Karpas-422 (cell line): ENCODE measurements around the gene PLEKHN1. TPM values are rescaled to one million over a fixed set of nuclear protein-coding genes. Genes with fewer than 3 reads are reported as not detected.

Experiments
- DNase-seq: peaks from one replicate; pipeline ENCODE4 v3.0.0-alpha.2; 2015
- H2AFZ ChIP-seq: fragments of 200-600 bp; sonication (generic); 2 replicates; pipeline ENCODE4 v1.6.1; 2014; ENCODE audit warnings: antibody characterized with exemption, low read length, mixed read lengths
- H3K27ac ChIP-seq: fragments of 200-600 bp; sonication (generic); 2 replicates; pipeline ENCODE4 v1.5.1; 2014; ENCODE audit warnings: mild to moderate bottlenecking, low read length, moderate library complexity
- H3K27me3 ChIP-seq: fragments of 200-600 bp; sonication (generic); 2 replicates; pipeline ENCODE4 v1.6.1; 2014; ENCODE audit warnings: low read length, mixed read lengths
- H3K36me3 ChIP-seq: fragments of 200-600 bp; sonication (generic); 2 replicates; pipeline ENCODE4 v1.6.1; 2014; ENCODE audit warnings: low read length, mixed read lengths; ENCODE audit not compliant: insufficient read depth
- H3K4me1 ChIP-seq: fragments of 200-600 bp; sonication (generic); 2 replicates; pipeline ENCODE4 v1.6.1; 2014; ENCODE audit warnings: mild to moderate bottlenecking, low read length, mixed read lengths
- H3K4me2 ChIP-seq: fragments of 200-600 bp; sonication (generic); 2 replicates; pipeline ENCODE4 v1.6.1; 2014; ENCODE audit warnings: low read length, low read depth, mild to moderate bottlenecking; ENCODE audit not compliant: poor library complexity, severe bottlenecking
- H3K4me3 ChIP-seq: fragments of 200-600 bp; sonication (generic); 2 replicates; pipeline ENCODE4 v1.5.1; 2014; ENCODE audit warnings: mild to moderate bottlenecking, antibody characterized with exemption, low read length, mixed read lengths
- H3K79me2 ChIP-seq: fragments of 200-600 bp; sonication (generic); 2 replicates; pipeline ENCODE4 v1.6.1; 2014; ENCODE audit warnings: mild to moderate bottlenecking, low read length, mixed read lengths
- H3K9ac ChIP-seq: fragments of 200-600 bp; sonication (generic); 2 replicates; pipeline ENCODE4 v1.6.0; 2014; ENCODE audit warnings: low read length
- H3K9me2 ChIP-seq: fragments of 200-600 bp; sonication (generic), shearing (Covaris generic); replicated peaks from 2 replicates; pipeline ENCODE4 v1.6.0; 2014; ENCODE audit warnings: mild to moderate bottlenecking, low read length, moderate library complexity; ENCODE audit not compliant: insufficient read depth
- H3K9me3 ChIP-seq: fragments of 300-700, 200-600 bp; sonication (generic); 2 replicates; pipeline ENCODE4 v1.6.1; 2014; ENCODE audit warnings: low read length, mixed read lengths
- H4K20me1 ChIP-seq: fragments of 200-600 bp; sonication (generic); 2 replicates; pipeline ENCODE4 v1.6.1; 2014; ENCODE audit warnings: mild to moderate bottlenecking, antibody characterized with exemption, low read length, low read depth; ENCODE audit not compliant: insufficient read depth
- total RNA-seq: library from RNA; depleted of rRNA; stranded (reverse); fragments of >200 nt; shearing (Covaris generic); gene quantifications from 2 replicates; pipeline ENCODE4 v1.2.3, GENCODE V29; 2014; ENCODE audit warnings: low replicate concordance

The PLEKHN1 gene
- total RNA-seq, 1 experiment from 2014 or later: not detected

DNA sequence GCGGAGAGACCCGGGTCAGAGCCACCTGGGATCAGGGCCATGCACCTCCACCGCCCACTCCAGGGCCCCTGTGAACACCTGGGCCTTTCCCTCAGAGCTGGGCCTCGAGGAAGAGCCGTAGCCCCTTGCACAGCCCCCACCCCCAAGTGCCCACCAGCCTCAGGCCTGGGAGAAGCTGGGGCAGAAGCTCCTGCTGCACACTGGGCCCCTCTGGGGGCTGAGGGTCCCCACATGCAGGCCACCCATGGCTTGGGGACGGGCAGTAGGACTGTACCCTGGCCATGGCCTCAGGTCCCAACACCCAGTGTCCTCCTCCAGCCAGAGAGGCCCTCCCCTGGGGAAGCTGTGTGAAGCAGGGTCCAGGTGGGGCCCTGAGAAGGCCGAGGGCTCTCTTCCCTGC lies 13.7 kb upstream of the PLEKHN1 start:
- Histone ChIP-seq H3K36me3 (peaks cover 13% of the 10 kb centered on the region; the same call in 1 of the 2 replicates), H3K9me2 (no peaks in the 10 kb centered on the region), H3K27me3 (no peaks in the 10 kb centered on the region), H4K20me1 (peaks cover 27% of the 10 kb centered on the region; the same call in 1 of the 2 replicates), H3K9ac (no peak overlapping the region), H3K4me3 (no peak overlapping the region), H2AFZ (no peak overlapping the region), H3K4me2 (no peak overlapping the region), H3K27ac (no peak overlapping the region), H3K4me1 (peaks cover 4% of the 10 kb centered on the region), H3K79me2 (peaks cover 8% of the 10 kb centered on the region), H3K9me3 (no peaks in the 10 kb centered on the region)
- no peak for DNase-seq

DNA sequence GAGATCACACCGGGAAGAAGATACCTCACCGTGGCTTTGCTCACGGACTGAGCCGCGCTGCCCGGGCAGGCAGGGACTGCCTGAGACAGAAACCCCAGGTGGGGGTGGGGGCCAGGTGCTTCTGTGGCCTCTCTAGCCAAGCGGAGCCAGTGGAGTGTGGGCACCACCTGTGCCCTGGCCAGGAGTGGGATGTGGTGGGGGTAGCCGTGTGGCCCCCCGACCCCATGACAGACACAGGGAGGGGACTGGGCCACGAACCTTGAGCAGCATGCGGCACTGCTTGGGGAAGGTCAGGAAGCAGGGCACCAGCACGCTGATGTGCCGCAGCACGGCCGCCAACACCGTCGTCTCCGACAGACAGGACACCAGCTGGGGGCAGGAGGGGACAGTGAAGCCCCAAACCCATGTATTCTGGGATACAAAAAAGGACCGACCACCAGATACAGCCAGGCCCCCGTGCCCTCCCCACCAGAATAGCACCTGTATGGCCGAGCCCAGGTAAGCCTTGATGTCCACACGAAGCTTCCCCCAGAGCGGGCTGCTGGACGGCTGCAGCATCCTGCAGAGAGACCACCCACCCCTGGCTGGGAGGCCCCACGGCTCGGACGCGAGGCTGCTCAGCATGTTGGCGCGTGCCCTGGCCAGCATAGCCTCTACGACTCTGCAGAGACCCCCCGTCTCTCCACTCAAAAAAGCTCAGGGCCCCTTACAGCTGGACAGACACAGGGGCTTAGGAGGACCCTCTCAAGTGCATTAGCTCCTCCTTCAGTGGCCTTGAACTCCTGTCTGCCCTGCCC lies 12.6 kb upstream of the PLEKHN1 start:
- H3K9ac ChIP-seq: no peak overlapping the region
- H3K9me2 ChIP-seq: no peaks in the 10 kb centered on the region
- no peak for DNase-seq
- peaks cover 9% of the 10 kb centered on the region for H3K4me1 ChIP-seq
- H3K27ac ChIP-seq: no peak overlapping the region
- H3K4me3 ChIP-seq: no peak overlapping the region
- H3K4me2 ChIP-seq: no peak overlapping the region
- H3K79me2 ChIP-seq: peaks cover 19% of the 10 kb centered on the region
- H3K9me3 ChIP-seq: no peaks in the 10 kb centered on the region
- peaks cover 34% of the 10 kb centered on the region for H4K20me1 ChIP-seq
- no peaks in the 10 kb centered on the region for H3K27me3 ChIP-seq
- H3K36me3 ChIP-seq: peaks cover 13% of the 10 kb centered on the region; the same call in 1 of the 2 replicates
- no peak overlapping the region for H2AFZ ChIP-seq

DNA sequence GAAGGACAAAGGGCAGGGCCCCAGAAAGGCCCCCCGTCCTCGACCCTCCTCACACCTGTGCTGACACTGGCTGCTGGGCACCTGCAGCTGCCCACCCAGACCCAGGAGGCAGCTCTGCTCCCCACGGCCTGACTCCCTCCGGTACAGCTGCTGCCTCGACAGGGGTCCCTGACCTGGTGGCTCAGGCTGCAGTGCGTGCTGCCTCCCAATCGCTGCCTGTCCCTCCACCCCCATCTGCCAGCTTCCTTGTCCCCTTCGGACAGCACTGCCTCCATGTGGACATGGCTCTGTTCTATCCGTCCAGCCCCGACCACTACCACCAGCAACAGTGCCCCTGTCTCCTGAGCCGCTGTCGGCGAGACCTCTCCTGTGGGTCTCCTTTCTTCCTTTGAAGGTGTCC lies 11.4 kb upstream of the PLEKHN1 start:
- H3K36me3 ChIP-seq: peaks cover 10% of the 10 kb centered on the region; the same call in 1 of the 2 replicates

DNA sequence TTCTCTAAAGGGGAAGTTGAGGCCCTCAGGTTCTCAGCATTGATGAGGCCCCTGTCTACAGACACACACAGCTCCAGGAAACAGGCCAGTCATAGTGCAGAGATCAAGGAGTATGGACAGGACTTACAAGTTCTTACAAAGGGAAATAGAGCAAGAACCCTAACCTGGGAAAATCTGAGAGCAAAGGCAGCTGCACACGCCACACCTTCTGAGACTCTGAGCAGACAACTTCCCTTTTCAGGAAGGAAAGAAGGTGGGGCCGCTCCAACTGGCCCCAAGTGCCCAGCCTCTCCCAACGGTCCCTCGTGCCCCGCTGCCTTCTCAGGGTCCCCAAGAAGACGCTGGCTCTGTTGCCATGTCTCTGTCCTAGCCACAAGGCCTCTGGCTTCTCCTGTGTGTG lies 10.8 kb upstream of the PLEKHN1 start:
- Histone ChIP-seq H3K36me3 (peaks cover 5% of the 10 kb centered on the region; the same call in 1 of the 2 replicates), H3K9me3 (no peaks in the 10 kb centered on the region), H3K4me2 (no peak overlapping the region), H3K4me3 (no peak overlapping the region), H3K9ac (no peak overlapping the region), H3K79me2 (peaks cover 23% of the 10 kb centered on the region), H2AFZ (no peak overlapping the region), H3K4me1 (peaks cover 9% of the 10 kb centered on the region), H4K20me1 (peaks cover 30% of the 10 kb centered on the region), H3K27ac (no peak overlapping the region), H3K27me3 (no peaks in the 10 kb centered on the region), H3K9me2 (no peaks in the 10 kb centered on the region)
- no peak for DNase-seq

More for the DNA sequence above, 11.4 kb upstream of the PLEKHN1 start:
- peaks cover 9% of the 10 kb centered on the region for H3K4me1 ChIP-seq
- no peak overlapping the region for H3K4me2 ChIP-seq
- H3K9me3 ChIP-seq: no peaks in the 10 kb centered on the region
- DNase-seq: no peak
- no peak overlapping the region for H3K9ac ChIP-seq
- no peak overlapping the region for H3K27ac ChIP-seq
- H2AFZ ChIP-seq: no peak overlapping the region
- H3K4me3 ChIP-seq: no peak overlapping the region
- peaks cover 23% of the 10 kb centered on the region for H3K79me2 ChIP-seq
- no peaks in the 10 kb centered on the region for H3K27me3 ChIP-seq
- H4K20me1 ChIP-seq: peaks cover 36% of the 10 kb centered on the region
- H3K9me2 ChIP-seq: no peaks in the 10 kb centered on the region

DNA sequence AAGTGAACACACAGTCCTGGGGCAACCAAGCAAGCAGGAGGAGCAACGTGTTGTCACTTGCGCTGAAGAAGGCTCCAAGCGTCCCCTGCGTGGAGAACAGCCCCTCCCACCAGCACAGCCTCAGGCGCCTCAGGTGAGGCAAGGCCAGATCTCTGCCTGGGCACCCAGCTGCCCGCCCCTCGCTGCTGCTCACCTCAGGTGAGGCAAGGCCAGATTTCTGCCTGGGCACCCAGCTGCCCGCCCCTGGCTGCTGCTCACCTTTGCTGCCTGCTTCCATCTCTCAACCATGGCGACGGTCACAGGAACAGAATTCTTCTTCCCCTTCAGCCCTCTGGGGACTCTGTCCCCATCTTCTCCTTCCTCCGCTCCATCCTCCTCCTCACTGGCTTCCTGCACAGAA lies 9.6 kb upstream of the PLEKHN1 start:
- H4K20me1 ChIP-seq: peaks cover 29% of the 10 kb centered on the region
- peaks cover 5% of the 10 kb centered on the region; the same call in 1 of the 2 replicates for H3K36me3 ChIP-seq
- no peak for DNase-seq

DNA sequence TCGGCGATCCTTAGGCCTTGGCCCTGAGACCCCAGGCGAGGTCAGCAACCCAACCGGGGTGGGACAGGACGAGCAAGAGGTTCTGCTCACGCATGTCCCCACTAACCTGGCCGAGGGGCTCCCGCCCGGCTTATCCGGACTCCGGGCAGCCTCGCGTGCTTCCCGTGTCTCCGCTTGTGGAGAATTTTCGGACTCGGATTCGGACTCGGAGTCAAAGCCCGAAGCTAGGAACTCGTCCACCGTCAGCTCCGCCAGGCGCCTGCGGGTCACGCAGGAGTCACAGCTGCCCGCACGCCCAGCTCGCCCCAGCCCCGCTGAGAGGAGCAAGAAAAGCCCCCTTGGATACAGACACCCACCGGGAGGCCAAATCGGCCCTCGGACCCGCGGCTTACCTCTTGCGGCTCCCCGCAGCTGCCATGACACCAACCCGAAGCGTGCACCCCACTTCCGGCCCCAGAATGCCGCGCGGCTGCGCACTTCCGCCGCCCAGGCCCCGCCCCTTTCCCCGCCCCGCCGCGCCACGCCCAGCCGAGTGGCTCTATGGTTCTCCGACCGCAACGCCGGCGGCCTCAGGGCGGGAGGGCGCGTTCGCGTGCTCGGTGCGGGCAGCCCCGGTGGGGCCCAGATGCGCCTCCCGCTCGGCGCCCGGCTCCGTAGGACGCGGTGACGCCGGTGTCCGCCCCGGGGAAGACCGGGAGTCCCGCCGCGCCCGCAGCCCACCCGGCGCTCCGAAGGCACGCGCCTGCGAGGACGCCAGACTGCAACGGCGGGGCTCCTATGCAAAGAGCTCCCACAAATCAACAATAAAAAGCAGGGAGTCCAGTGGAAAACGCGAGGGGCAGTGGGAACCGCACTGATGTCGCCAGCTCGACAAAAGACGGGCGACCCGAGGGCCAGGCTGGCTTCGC lies 7.2 kb upstream of the PLEKHN1 start, which contains the start of gene NOC2L:
TSS of gene NOC2L (minus strand) at position 434 of the 908 bp plus-strand sequence. CDS start at position 418, 16 bp downstream.
- Histone ChIP-seq H3K79me2 (peaks cover 23% of the 10 kb centered on the region), H2AFZ (peak within 1 kb of the TSS; percentile 84), H3K27ac (no peak within 1 kb of the TSS; the same call in 1 of the 2 replicates)

More for the DNA sequence above, 9.6 kb upstream of the PLEKHN1 start:
- no peak overlapping the region for H3K4me3 ChIP-seq
- H3K27ac ChIP-seq: no peak overlapping the region
- no peak overlapping the region for H2AFZ ChIP-seq
- H3K27me3 ChIP-seq: no peaks in the 10 kb centered on the region
- no peak overlapping the region for H3K9ac ChIP-seq
- no peak overlapping the region for H3K4me2 ChIP-seq
- H3K9me3 ChIP-seq: no peaks in the 10 kb centered on the region
- peaks cover 23% of the 10 kb centered on the region for H3K79me2 ChIP-seq
- no peaks in the 10 kb centered on the region for H3K9me2 ChIP-seq
- H3K4me1 ChIP-seq: peaks cover 14% of the 10 kb centered on the region

DNA sequence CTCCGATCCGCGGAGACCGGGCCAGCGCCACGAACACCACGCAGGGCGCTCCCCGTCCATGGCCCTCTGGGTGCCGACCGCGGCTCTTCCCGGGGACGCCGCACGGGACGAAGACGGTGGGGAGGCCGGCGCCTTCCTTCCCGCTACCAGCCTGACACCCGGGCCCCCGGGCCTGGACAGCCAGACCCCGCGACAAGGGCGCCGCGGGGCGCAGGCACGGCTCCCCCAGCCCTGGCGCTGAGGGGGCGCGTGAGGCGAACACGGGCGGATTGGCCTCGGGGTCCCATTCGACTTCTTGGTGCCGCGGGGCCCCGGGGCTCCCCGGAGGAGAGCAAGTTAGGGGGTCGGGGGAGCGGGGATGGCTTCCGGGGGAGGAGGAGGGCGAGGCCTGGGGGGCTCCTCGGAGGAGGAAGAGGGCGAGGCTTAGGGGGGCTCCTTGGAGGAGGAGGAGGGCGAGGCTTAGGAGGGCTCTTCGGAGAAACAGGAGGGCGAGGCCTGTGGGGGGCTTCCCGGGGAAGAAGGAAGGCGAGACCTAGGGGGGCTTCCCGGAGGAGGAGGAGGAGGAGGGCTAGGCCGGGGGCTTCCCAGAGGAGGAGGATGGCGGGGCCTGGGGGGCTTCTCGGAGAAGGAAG lies 6.4 kb upstream of the PLEKHN1 start:
- H3K4me2 ChIP-seq: peak overlapping the region; percentile 67
- no peaks in the 10 kb centered on the region for H3K9me2 ChIP-seq
- peaks cover 23% of the 10 kb centered on the region for H3K79me2 ChIP-seq
- no peak for DNase-seq
- H3K27ac ChIP-seq: no peak overlapping the region
- no peaks in the 10 kb centered on the region for H3K9me3 ChIP-seq
- H3K9ac ChIP-seq: peak overlapping the region; percentile 75
- peak overlapping the region; percentile 72 for H3K4me3 ChIP-seq
- H4K20me1 ChIP-seq: peaks cover 24% of the 10 kb centered on the region
- H3K36me3 ChIP-seq: no peaks in the 10 kb centered on the region
- H3K4me1 ChIP-seq: peaks cover 14% of the 10 kb centered on the region
- no peaks in the 10 kb centered on the region for H3K27me3 ChIP-seq
- H2AFZ ChIP-seq: no peak overlapping the region

More for the DNA sequence above, 7.2 kb upstream of the PLEKHN1 start, which contains the start of gene NOC2L:
- Histone ChIP-seq H3K27me3 (no peaks in the 10 kb centered on the region), H3K9me3 (no peaks in the 10 kb centered on the region), H3K9ac (peak within 1 kb of the TSS; percentile 99), H4K20me1 (peaks cover 29% of the 10 kb centered on the region), H3K9me2 (no peaks in the 10 kb centered on the region), H3K4me1 (peaks cover 14% of the 10 kb centered on the region), H3K4me3 (peak within 1 kb of the TSS; percentile 100), H3K36me3 (no peaks in the 10 kb centered on the region), H3K4me2 (peak within 1 kb of the TSS; percentile 86)
- peak; percentile 97 for DNase-seq
